Right lobe of liver (tissue), 6 donors: ENCODE data around the gene PGP. TPM values are rescaled to one million over a fixed set of nuclear protein-coding genes. Genes with fewer than 3 reads are reported as not detected.

Experiments
- ATAC-seq, 4 donors: fragments of 200-7000 bp; cut with Tn5 transposase; one replicate each; pipeline ENCODE4 v1.9.1; 2020; ENCODE audit warnings: mild to moderate bottlenecking in 4 of 4, moderate library complexity in 4 of 4
- DNase-seq, 3 donors: peaks; one replicate each; pipeline ENCODE4 v3.0.0-alpha.2; 2020
- H3K27ac ChIP-seq, 3 donors: fragments of 200-600 bp; one replicate each; pipeline ENCODE4 v1.8.0; 2022
- H3K27me3 ChIP-seq, 2 donors: fragments of 200-600 bp; one replicate each; pipeline ENCODE4 v1.8.0; 2022
- H3K36me3 ChIP-seq, 4 donors: fragments of 200-600 bp; sonication (generic) in 1 of 4; one replicate each; pipeline versions ENCODE4 v1.5.1 to v1.8.0; 2017 to 2022; ENCODE audit warnings: control low read depth in 1 of 4
- H3K4me1 ChIP-seq, 4 donors: fragments of 200-600 bp; sonication (generic) in 1 of 4; one replicate each; pipeline versions ENCODE4 v1.5.1 to v1.8.0; 2017 to 2022; ENCODE audit warnings: control low read depth in 1 of 4
- H3K4me3 ChIP-seq, 3 donors: fragments of 200-600 bp; one replicate each; pipeline ENCODE4 v1.8.0; 2022
- H3K9me3 ChIP-seq, 4 donors: fragments of 200-600 bp; sonication (generic) in 1 of 4; one replicate each; pipeline versions ENCODE4 v1.5.1 to v1.8.0; 2017 to 2022; ENCODE audit warnings: control low read depth in 1 of 4
- POLR2A ChIP-seq: fragments of 450-650 bp; IDR thresholded peaks from one replicate; pipeline ENCODE4 v1.6.1; 2017; ENCODE audit warnings: antibody characterized with exemption, mild to moderate bottlenecking
- WGBS: methylation state at CpG from one replicate; pipeline ENCODE4 v1.1.6; 2018; ENCODE audit warnings: low coverage, low lambda C conversion rate; ENCODE audit not compliant: insufficient coverage; ENCODE audit errors: missing lambda C conversion rate; 5-methylcytosine and 5-hydroxymethylcytosine counted together
- intact Hi-C, 2 donors: fragments of 100-400 bp; cut with DNase I; formaldehyde crosslinking; loops; one replicate each; pipeline versions ENCODE4 v1.11.2 to v1.14.1; 2022
- total RNA-seq, 6 experiments: library from RNA; depleted of rRNA in 2 of 6; stranded (reverse); fragments of >200 nt in 2 of 6; fragmentation: NEBNext Ultra II Directional in 3 of 6; extraction: Animal tissue kit (Norgen Biotek cat#: 25700) in 3 of 6; gene quantifications; one replicate each; pipeline versions ENCODE4 v1.1.0 to v1.2.4, GENCODE V29; 2016 to 2023
- TF ChIP-seq, protein P1 (sequence below), 4 donors: fragments of 200-600 bp in 3 of 4; fragments of 450-650 bp in 1 of 4; IDR thresholded peaks; one replicate each; pipeline versions ENCODE4 v1.5.1 to v1.8.0; 2016 to 2022; ENCODE audit warnings: antibody characterized with exemption in 4 of 4, mild to moderate bottlenecking in 2 of 4
- donor health status: DM: no; HTN: yes; CAD: no.
- donor health status: DM: no; HTN: no; CAD: no.
- donor health status: DM: no; HTN: no; CAD: no.
- donor health status: DM: no; HTN: yes; CAD: no.
- donor health status: DM: no; HTN: yes; CAD: no.

The PGP gene
- total RNA-seq, 6 experiments from 2014 or later, result 3.8 to 14.2 (median 6.9) TPM

DNA sequence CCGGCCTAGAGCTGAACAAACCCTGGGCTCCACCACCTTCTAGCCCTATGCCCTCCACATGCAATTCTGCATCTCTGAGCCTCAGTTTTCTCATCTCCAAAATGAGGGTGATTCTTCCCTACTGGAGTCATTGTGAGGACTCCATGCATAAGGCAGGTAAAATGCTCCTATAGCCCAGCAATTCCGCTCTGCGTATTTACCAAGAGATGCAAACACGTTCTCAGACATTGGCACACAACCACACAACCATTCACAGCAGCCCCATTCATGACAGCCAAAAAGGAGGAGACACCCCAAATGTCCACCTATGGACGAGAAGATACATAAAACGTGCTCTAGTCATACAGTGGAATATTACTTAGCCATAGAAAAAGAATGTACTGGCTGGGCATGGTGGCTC, 14.3 kb downstream of the PGP start:
- intact Hi-C loops, result no loop called here

DNA sequence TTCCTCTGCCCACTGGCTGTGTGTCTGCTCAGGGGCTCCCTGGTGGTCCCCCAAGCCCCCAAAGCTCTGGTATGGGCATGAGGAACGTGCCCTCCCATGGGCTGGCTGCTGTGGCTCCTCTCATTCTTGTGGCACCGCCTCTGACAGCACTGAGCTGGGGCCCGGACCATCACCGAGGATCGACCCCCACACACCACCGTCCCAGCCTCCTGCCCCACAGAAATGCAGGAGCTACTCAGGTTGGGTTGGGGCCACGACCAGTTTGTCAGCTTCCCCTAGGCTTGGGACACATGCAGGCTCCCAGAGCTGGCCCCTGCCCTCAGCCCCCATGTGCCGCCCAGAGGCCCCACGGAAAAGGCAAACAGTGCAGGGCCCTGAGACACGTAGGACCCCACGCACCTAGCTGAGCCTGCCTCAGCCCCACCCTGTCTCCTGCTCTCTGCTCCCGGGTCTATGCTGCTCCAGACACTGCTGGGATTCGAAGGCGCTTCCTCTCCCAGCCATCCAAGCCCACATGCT, 15.0 kb downstream of the PGP start:
- no CpG with 5 or more reads among the region's 14 CpGs for WGBS
- no peak for TF ChIP-seq POLR2A
- TF ChIP-seq, protein P1, sequence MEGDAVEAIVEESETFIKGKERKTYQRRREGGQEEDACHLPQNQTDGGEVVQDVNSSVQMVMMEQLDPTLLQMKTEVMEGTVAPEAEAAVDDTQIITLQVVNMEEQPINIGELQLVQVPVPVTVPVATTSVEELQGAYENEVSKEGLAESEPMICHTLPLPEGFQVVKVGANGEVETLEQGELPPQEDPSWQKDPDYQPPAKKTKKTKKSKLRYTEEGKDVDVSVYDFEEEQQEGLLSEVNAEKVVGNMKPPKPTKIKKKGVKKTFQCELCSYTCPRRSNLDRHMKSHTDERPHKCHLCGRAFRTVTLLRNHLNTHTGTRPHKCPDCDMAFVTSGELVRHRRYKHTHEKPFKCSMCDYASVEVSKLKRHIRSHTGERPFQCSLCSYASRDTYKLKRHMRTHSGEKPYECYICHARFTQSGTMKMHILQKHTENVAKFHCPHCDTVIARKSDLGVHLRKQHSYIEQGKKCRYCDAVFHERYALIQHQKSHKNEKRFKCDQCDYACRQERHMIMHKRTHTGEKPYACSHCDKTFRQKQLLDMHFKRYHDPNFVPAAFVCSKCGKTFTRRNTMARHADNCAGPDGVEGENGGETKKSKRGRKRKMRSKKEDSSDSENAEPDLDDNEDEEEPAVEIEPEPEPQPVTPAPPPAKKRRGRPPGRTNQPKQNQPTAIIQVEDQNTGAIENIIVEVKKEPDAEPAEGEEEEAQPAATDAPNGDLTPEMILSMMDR (IDR thresholded peaks at IDR 0.05), result no peak
- ATAC-seq (no peak), DNase-seq (no peak)
- no peak overlapping the region for H3K4me3 ChIP-seq
- peaks cover 0 to 11% of the 10 kb centered on the region in 2 donors for H3K27me3 ChIP-seq
- no peak overlapping the region for H3K27ac ChIP-seq
- H3K4me1 ChIP-seq, result peaks cover 0 to 11% (median under 1%) of the 10 kb centered on the region in 4 donors
- no peaks in the 10 kb centered on the region for H3K9me3 ChIP-seq
- no peaks in the 10 kb centered on the region for H3K36me3 ChIP-seq
- intact Hi-C loops, result loop anchor here (10.0 kb wide), 1 partner anchor 305 kb away; no protein-coding TSS in a partner anchor

More for the DNA sequence above, 14.3 kb downstream of the PGP start:
- Histone ChIP-seq H3K36me3 (no peaks in the 10 kb centered on the region), H3K9me3 (no peaks in the 10 kb centered on the region), H3K27me3 (peaks cover 0 to 8% of the 10 kb centered on the region in 2 donors), H3K27ac (no peak overlapping the region), H3K4me3 (no peak overlapping the region), H3K4me1 (peaks cover 0 to 14% (median 3%) of the 10 kb centered on the region in 4 donors)
- TF ChIP-seq, protein P1 (IDR thresholded peaks at IDR 0.05), result no peak
- TF ChIP-seq POLR2A, result no peak
- ATAC-seq (no peak), DNase-seq (no peak)
- WGBS, result 80% methylated on average over 5 of the region's 6 CpGs

DNA sequence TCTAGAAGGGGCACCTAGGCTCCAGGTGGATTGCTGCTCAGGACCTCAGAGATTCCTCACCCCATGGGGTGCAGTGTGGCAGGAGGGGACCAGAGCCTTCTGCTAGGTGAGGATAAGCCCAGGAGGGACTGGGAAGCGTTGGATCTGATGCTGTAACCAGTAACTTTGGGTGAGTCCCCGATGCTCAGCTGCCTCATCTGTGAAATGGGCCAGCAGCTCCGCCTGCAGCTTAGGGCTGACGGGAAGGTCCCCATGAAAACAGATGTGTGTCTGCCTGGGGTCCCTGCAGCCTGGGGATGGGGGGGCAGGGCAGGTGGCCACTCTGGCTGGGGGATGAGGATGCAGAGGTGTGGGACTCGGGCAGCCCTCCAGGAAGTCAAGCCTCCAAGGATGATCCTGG, 15.5 kb downstream of the PGP start:
- no peak overlapping the region for H3K4me3 ChIP-seq
- WGBS, result 53% methylated on average over 2 of the region's 5 CpGs
- intact Hi-C loops, result loop anchor here (10.0 kb wide), 1 partner anchor 306 kb away; no protein-coding TSS in a partner anchor
- H3K4me1 ChIP-seq, result peaks cover 0 to 10% (median 0%) of the 10 kb centered on the region in 4 donors
- DNase-seq, result no peak
- no peaks in the 10 kb centered on the region for H3K9me3 ChIP-seq
- H3K36me3 ChIP-seq, result no peaks in the 10 kb centered on the region
- H3K27me3 ChIP-seq, result peaks cover 0 to 11% of the 10 kb centered on the region in 2 donors
- no peak for ATAC-seq
- H3K27ac ChIP-seq, result no peak overlapping the region
- TF ChIP-seq, protein P1 (IDR thresholded peaks at IDR 0.05), result no peak

DNA sequence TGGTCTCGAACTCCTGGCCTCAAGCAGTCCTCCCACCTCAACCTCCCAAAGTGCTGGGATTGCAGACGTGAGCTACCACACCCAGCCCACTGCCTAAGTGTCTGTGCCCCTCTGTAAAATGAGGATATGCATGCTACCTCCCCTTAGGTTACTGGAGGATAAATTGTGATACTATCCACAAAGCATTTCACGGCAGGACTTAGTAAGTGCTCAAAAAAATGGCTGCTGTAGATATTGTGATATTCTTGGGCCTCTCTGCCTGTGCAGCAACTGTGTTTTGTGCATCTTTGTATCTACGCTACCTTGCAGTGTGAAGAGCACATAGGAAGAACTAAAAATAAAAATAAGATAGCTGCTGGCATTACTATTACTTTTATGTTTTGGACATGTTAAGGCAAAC, 16.4 kb downstream of the PGP start:
- Histone ChIP-seq H3K9me3 (no peaks in the 10 kb centered on the region), H3K27me3 (peaks cover 0 to 11% of the 10 kb centered on the region in 2 donors), H3K27ac (no peak overlapping the region), H3K4me1 (peaks cover 0 to 10% (median 0%) of the 10 kb centered on the region in 4 donors), H3K36me3 (no peaks in the 10 kb centered on the region), H3K4me3 (no peak overlapping the region)
- ATAC-seq (no peak), DNase-seq (no peak)
- 52% methylated on average over 4 of the region's 4 CpGs for WGBS
- TF ChIP-seq POLR2A, result no peak
- intact Hi-C loops, result loop anchor here (10.0 kb wide), 1 partner anchor 307 kb away; no protein-coding TSS in a partner anchor

DNA sequence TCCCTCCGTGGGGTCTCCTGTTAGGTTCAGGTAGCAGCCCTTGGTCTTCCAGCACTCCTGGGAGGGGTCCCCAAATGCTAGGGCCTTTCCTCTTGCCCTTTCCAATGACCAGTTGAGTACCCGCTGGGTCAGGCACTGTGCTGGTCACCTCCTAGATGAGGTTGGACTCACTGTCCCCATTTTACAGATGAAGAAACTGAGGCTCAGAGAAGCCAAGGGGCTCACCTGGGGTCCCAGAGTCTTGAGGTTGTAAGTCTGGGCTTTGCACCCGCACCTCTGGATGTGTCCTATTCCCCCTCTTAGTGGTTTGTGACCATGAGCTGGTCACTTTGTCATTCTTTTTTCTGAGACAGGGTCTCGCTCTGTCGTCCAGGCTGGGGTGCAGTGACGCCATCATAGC, 16.9 kb downstream of the PGP start:
- H3K4me3 ChIP-seq, result no peak overlapping the region
- H3K9me3 ChIP-seq, result no peaks in the 10 kb centered on the region
- ATAC-seq (no peak), DNase-seq (no peak)
- H3K36me3 ChIP-seq, result no peaks in the 10 kb centered on the region
- no peak overlapping the region for H3K27ac ChIP-seq
- H3K4me1 ChIP-seq, result peaks cover 0 to 10% (median 0%) of the 10 kb centered on the region in 4 donors
- intact Hi-C loops, result loop anchor here (10.0 kb wide), 1 partner anchor 307 kb away; no protein-coding TSS in a partner anchor
- WGBS, result 50% methylated on average over 2 of the region's 6 CpGs
- TF ChIP-seq, protein P1 (IDR thresholded peaks at IDR 0.05), result no peak
- TF ChIP-seq POLR2A, result no peak
- peaks cover 0 to 11% of the 10 kb centered on the region in 2 donors for H3K27me3 ChIP-seq
